ENCODE measurements around the gene QARS1. TPM values are rescaled to one million over a fixed set of nuclear protein-coding genes. Genes with fewer than 3 reads are reported as not detected.

The QARS1 gene
- total and polyA plus RNA-seq, 2 of the 8 experiments (the other 6 are each of a cell fraction or from before 2014, with no cell fraction given): 353 to 581 TPM

DNA sequence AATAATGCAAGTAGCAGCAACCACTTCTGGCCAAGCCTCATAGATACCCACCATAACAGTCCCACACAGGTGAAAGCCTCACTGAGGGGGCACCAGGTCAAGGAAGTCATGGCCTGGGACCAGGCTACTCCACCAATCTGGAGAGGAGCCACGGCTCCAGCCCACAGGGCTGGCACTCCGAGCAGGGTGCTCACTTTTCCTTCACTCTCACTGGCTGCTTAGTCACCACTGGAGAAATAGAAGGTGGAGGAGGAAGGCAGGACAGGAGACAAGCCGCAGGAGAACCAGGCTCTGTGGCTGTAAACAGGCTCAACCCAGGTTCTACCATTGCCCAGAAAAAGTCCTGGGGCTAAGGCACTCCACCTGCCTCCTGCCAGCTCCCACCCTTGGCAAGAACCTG, 14.9 kb upstream of the QARS1 start (continued):
- TF ChIP-seq CHD2 (IDR thresholded peaks at IDR 0.05; ENCODE audit: low read length) (no peak), CTBP2 (IDR thresholded peaks at IDR 0.05; ENCODE audit: borderline replicate concordance, insufficient read depth, insufficient read length, low read length) (no peak), MAX (IDR thresholded peaks at IDR 0.05) (no peak), POLR2A (IDR thresholded peaks at IDR 0.05; ENCODE audit: control extremely low read depth in 1 of 2, low read depth in 2 of 2, low read length in 2 of 2) (no peak)

Data from H1 (cell line).